NCI-H2196 treated with DMSO at 0.1 percent for 48 hours (cell line): ENCODE measurements around the gene TSHZ2.
"Not testable (repeated sequence)": the region's sequence is repeated elsewhere in the genome, so short reads cannot be mapped to it uniquely, and the experiment has no call there.

ENCODE experiments used
- DNase-seq: peaks from one replicate; lab custom pipeline; 2025; ENCODE audit not compliant: unreplicated experiment; lab: John Stamatoyannopoulos, UW

The TSHZ2 gene

GRCh38 chr20:53299831-53300230, 327.7 kb downstream of the TSHZ2 start:
- no peak for DNase-seq

DNA sequence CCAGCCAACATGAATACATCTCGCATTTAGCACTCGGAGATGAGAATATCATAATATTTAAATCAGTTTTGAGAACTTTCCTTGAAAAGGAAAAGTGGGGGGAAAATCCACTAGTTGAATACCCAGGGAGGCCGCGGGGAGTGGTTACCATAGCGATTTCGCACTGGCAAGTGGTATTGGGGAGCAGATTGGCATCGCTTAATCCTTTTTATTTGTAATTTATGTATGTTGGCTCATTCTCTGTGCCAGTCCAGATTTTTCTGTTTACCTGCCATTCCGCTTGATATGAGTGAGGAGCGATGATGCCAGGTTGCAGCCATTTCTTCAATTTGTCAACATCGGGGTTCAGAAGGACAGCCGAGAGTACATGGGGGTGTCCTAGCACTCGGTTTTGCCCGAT, 329.7 kb downstream of the TSHZ2 start:
- DNase-seq = no peak

DNA sequence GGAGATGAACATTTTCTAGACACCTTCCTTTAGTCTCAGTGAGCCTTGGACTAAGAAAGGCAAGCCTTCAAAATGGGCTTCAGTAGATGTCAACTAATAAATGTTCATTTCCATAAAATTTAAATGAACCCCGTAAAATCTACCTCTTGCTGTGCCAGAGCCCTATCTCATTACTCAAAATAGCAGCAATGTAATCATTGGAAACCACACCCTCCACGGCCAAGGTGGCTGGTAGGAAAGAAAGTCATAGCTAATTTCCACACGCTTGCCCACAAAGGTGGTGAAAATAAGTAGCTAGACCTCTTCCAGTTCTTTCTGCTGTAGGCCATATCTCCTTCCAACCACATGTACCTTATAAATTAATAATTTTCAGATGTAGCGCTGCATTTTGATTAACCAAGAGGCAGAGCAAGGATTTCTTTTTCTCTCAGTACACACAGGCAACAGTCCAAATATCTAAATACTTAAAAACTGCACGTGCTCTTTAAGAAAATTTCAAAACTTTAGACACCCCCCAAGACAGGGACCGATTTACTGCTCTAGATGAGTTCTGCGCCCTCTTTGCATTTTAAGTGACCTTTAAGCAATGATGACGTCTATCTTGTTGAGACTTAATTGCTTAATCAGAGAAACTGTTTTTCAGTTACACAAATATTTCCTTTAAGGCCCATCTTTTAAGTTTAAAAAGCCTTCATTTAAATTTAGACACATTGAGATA, 330.7 kb downstream of the TSHZ2 start:
- no peak for DNase-seq

GRCh38 chr20:53303413-53303760, 331.2 kb downstream of the TSHZ2 start:
- DNase-seq = no peak

GRCh38 chr20:53304146-53304545, 332.0 kb downstream of the TSHZ2 start:
- no peak for DNase-seq

DNA sequence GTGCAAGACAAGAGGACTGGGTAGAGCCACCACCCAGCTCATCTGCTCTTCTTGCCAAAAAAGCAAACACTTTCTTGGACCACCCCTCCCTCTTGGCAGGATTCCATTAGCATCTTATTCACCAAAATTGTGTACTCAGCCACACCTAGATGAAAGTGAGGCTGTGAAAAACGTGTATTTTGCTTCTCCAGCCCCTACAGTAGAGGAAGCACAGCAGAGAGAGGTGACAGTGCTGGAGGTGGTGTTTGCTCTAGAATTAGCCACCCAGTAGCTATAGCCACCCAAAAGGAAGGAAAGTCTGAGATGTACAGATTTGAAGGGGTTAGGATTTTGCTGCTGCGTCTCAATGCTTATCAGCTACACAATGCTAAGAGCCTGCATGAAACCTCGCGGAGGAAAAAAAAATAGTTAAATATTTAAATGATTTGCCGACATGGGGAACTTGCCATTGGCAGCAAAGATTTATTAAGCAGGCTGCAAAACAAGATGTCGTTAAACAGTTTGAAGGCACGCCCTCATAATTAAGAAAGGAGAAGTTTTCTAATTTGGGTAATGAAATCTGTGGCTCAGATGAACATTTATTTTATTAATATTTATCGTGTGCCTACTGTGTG, 334.1 kb downstream of the TSHZ2 start:
- no peak for DNase-seq

DNA sequence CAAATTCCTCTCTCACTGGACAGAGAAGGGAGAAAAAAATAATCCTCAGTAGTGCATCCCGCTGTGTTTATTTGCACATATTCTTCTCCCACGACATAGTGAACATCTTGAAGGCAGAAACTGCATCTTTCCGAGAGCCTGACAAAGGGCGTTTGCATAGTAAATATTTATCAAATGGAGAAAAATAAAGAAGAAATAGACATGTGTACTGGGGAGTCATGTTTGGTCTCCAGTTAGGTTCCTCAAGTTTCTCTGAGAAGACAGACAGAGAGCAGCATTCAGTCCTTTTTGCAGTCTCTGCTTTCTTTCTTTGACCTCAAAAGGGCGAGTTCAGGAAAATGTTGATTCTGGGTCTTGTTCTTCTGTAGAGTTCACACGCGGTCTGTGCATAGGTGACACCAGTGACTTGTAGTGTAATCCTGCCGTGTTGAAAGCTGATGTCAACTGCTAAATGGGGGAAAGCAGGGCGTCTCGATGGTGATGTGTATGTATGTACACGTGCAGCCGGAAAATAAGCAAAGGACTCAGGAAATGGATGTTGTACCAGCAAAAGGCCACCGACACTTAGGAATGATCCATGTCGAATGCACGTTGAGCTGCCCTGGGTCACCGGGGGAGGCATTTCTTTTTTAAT, 335.9 kb downstream of the TSHZ2 start:
- no peak for DNase-seq

DNA sequence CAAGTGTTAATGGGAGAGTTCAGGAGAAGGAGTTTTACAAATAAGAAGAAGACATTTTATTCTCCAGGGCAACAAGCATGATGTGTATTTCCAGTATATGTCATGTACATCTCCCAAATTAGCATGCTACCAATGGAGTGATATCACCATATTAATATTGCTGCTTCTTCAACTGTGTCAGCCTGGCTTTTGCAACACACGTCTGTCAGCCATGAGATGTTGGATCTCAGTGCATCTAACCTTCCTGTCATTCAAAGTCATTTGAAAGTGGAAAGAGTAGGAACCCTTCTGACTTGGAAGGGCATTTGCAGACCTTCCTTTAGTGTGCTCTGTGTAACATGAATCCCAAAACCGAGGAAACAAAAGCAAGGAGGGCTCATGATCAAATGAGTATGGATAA, 337.4 kb downstream of the TSHZ2 start:
- DNase-seq = no peak

- no peak for DNase-seq
Measured at GRCh38 chr20:53312957-53313356, 340.8 kb downstream of the TSHZ2 start.

GRCh38 chr20:53316206-53316937, 344.2 kb downstream of the TSHZ2 start:
- no peak for DNase-seq

DNA sequence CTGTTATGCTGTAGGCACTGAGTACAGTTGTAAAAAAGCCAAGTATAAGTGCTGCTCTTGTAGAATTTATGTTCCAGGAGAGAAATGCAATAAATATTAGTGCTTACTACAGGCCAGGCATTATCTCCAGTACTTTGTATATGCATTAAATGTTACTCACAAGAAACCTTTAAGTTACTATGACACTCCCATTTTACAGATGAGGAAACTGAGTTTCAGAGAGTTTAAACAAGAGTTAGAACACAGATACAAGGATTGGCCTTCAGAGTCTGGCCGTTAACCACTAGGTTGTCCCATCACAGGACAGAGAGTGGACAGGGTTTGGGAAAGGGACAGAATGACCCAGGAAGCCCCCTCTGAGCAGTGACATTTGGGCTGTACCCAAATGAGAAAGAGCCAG, 347.0 kb downstream of the TSHZ2 start:
- no peak for DNase-seq

DNA sequence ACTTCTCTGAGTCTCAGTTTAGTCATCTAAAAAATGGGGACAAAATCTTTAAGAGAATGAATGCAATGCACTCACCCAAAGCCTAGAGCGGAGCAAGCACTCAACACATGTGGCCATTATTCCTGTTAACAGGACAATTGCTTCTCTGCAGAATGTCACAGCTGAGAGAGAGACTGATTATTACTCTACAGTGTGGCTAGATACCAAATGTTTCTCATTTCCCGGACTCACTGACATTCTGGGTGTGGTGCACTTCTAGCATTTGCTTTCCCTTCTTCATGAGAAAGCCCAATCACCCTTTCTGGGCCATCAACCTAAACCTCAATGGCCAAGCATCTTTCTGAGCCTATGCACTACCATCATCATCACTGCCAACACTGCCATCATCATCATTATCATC, 347.6 kb downstream of the TSHZ2 start:
- no peak for DNase-seq

DNA sequence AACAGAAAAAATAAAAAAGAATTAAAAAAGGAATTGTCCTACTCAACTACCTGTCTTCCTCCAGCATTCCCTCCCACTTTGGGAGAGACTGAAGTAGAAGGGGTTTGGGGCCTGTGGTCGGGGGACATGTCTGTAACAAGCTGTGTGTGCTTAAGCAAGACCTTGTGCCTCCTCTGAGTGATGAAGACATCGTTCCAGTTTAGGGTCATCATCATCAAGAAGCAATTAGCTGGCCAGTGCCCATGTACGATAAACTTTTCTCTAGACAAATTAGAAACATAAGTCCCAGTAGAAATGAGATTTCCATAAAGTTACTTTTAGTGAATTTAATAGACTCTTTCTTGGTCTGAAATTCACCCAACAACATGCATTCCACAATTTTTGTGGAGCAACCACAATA, 348.5 kb downstream of the TSHZ2 start:
- DNase-seq = no peak

GRCh38 chr20:53321596-53321995, 349.4 kb downstream of the TSHZ2 start:
- no peak for DNase-seq

DNA sequence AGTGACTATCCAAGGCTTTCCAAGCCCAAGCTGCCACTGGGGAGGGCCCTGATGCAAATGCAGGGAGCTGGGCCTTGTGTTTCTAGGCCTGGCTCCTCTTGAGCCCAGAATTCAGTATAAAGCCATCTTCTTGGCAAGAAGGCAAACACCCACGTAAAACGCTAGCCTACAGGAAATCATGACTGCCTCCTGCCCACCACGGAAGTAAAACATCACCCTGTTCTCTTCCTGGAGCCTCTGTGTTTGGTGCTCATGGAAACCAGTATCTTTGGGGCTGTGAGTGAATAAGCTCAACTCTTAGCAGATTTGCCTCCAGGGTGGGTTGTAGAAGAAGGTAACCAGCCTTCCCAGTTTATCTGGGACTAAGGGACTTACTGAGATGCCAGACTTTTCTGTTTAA, 350.5 kb downstream of the TSHZ2 start:
- no peak for DNase-seq

DNA sequence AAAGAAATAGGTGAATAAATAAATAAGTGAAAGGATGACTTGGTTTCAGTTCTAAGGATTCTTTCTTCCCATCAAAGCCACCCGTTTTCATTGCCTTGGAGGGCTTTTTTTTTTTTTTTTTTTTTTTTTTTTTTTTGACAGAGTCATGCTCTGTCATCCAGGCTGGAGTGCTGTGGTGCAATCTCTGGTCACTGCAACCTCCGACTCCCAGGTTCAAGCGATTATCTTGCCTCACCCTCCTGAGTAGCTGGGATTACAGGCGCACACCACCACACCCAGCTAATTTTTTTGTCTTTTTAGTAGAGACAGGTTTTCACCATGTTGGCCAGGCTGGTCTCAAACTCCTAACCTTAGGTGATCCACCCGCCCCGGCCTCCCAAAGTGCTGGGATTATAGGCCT, 351.3 kb downstream of the TSHZ2 start:
- DNase-seq = not testable (repeated sequence)

DNA sequence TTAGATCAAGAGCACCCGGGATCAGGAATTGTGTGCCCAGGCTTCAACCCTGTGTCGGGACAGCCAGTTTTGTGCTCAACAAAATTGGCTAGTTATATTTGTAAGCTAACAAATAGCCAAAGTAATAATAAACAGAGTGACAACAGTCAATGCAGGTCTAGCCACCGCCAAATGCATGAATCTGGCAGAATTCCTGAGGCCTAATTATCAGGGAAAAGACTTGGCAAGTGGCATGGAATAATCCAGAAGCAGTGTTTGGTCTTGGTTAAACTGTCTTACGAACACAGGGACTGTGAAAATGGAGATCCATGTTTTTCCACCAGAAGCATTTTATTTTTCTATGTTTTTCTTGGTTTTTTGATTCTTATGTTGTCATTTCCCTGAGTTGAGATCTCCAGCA, 352.7 kb downstream of the TSHZ2 start:
- no peak for DNase-seq

- DNase-seq = no peak
Measured at GRCh38 chr20:53328961-53329360, 356.8 kb downstream of the TSHZ2 start.

- DNase-seq = no peak
Measured at GRCh38 chr20:53329781-53330180, 357.6 kb downstream of the TSHZ2 start.

DNA sequence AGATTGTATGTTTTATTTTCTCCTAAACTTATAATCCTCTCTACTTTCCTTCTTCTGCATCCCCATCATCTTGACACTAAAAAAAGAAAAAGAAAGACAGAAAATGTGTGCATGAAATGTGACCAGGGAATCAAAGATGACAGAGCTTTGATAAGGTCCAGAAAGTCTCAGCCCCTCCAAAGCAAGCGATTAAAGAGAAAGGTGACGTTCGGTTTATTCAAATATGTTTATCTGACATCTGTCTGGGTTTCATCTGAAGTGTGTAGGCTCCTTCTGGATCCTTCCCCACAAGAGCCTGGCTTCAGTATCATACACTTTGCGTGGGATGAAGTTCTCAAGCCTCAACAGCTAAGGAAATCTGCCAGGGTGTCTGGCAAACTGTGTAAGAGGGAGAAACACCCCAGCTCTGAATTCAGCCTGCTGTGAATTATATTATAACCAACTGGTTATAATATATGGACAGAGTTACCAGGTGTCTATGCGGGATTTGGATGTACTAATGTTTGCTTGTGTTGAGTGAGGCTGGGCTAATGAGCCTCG, 358.5 kb downstream of the TSHZ2 start:
- no peak for DNase-seq

DNA sequence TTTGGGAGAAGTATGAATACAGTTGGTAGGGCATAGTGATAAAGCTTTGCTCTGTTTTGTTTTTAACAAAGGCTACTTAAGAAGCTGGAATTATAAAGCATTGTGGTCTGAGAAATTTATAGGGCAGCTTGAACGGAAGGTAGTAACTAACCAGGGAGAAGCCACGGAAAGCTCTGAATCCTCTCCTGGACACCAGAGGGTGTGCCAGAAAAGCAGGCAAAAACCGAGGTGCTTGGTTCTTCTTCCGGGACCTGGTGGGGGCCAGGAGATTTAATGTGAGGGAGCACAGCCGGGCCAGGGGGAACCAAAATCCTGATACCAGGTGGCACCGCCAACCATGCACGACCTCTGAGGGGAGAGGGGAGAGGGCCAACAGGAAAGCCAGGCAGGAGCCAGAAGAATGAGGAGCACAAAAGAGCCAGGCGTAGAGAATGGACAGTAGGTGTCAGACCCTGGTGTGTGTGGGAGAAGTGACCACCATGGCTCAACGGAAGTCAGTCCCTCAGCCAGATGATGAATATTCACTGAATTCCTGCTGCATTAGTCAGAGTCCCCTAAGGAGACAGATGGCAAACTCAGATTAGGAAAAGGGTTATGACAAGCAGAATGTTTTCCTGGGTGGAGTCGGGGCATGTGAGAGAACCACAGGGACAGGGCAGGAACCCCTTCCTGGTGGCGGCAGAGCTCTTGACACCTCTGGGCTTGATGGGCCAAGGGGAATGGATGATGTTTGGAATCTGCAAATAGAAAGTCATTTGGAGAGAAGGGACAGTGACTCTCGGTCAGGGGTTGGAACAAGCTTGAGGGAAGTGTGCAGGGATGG, 359.2 kb downstream of the TSHZ2 start:
- DNase-seq = no peak
